GM12891 (cell line): Measurements from ENCODE around the gene KRT16.

Experiments
- POLR2A ChIP-seq: IDR thresholded peaks from 2 replicates; pipeline ENCODE4 v1.6.1; 2011; ENCODE audit warnings: low read depth, low read length, control low read depth
- POLR2AphosphoS5 ChIP-seq: IDR thresholded peaks from 2 replicates; pipeline ENCODE4 v1.6.1; 2011; ENCODE audit warnings: low read depth, low read length, control low read depth
- TAF1 ChIP-seq: IDR thresholded peaks from 2 replicates; pipeline ENCODE4 v1.6.1; 2011; ENCODE audit warnings: low read depth, low read length, control low read depth

DNA sequence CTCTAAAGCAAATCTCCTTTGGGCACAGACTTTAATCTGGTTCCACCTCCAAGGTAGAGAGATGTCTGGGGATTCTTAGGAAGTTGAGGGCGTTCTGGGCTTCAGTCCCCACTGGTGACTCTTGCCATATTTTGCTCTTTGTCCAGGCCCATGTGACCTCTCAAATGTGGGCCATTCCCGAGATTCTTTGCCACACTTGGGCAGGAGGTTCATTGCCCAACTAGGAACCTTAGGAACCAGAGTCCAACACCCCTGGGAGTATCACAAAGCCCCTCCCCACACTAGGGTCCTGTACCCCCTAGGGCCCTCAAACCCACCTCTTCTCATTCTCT is 32.4 kb downstream of the KRT16 start:
- no peak for TF ChIP-seq POLR2AphosphoS5
- no peak for TF ChIP-seq POLR2A
- TF ChIP-seq TAF1, result no peak
